PC-3 (cell line): ENCODE measurements around the gene MYLK3.

Experiments
- CTCF ChIP-seq: fragments of 300-600 bp; sonication (generic); conservative IDR thresholded peaks from 2 replicates; pipeline ENCODE4 v1.5.1; 2017; ENCODE audit warnings: antibody characterized with exemption, low read depth, mild to moderate bottlenecking, low read length
- EZH2 ChIP-seq: fragments of 300-600 bp; sonication (generic); IDR thresholded peaks from one replicate; pipeline ENCODE4 v1.6.1; 2017; ENCODE audit warnings: antibody characterized with exemption, mild to moderate bottlenecking, low read length; ENCODE audit not compliant: unreplicated experiment
- EZH2phosphoT487 ChIP-seq: fragments of 300-600 bp; sonication (generic); IDR thresholded peaks from 2 replicates; pipeline ENCODE4 v1.6.1; 2018; ENCODE audit warnings: mild to moderate bottlenecking, antibody characterized with exemption, low read length, borderline replicate concordance

- TF ChIP-seq CTCF (no peak), EZH2 (no peak), EZH2phosphoT487 (no peak)
These were observed 37.1 kb upstream of the MYLK3 start for GRCh38 chr16:46785076-46785845.
